NCI-H1417 treated with DMSO at 0.1 percent for 48 hours (cell line): Measurements from ENCODE around the gene ZFTA.
A peak's percentile ranks its signal among the peaks of the same experiment; 100 is the strongest.
"Not testable (repeated sequence)": the region's sequence is repeated elsewhere in the genome, so short reads cannot be mapped to it uniquely, and the experiment has no call there.

Experiments
- DNase-seq: peaks from one replicate; lab custom pipeline; 2025; lab: John Stamatoyannopoulos, UW

ZFTA gene

GRCh38 chr11:63775191-63775590 lies 6.6 kb upstream of the ZFTA start:
- no peak for DNase-seq

GRCh38 chr11:63771741-63772318 lies 3.3 kb upstream of the ZFTA start:
- DNase-seq, result not testable (repeated sequence)

GRCh38 chr11:63770763-63771162 lies 2.2 kb upstream of the ZFTA start:
- DNase-seq, result no peak

- peak; percentile 68 for DNase-seq
Measured at GRCh38 chr11:63769714-63770455, 1.3 kb upstream of the ZFTA start.

DNA sequence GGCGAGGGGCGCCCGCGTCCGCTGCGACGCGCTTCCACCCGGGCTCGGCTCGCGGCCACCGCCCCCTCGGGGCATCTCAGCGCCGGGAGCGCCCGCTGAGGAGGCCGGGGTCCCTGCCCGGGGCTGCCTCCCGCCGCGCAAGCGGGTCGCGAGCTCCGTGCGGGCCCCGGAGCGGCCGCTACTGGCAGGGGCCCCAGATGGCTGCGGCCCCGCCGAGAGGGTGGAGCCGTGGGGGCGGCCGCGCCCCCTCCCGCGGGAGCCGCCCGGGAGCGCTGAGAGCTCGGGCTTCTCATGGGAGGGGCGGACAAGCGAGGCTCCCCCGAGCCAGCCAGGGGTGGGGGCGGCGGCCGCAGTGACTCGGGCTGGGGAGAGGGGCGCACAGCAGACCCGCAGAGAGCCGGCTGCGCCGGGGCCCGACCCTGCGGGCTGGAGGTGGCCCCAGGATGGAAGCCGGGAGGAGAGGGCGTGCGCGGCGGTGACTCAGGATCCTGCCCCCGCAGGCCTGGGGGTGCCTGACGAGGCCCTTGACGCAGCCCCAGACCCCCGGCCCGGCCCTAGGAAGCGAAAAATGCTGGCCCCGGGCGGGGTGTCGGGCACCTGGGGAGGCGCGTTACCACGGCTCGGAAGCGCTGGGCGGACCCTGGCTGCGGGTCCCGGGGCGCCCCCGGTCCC lies 603 bp upstream of the ZFTA start:
- no peak for DNase-seq

- no peak for DNase-seq
Measured at GRCh38 chr11:63767565-63768236, 874 bp downstream of the ZFTA start.

DNA sequence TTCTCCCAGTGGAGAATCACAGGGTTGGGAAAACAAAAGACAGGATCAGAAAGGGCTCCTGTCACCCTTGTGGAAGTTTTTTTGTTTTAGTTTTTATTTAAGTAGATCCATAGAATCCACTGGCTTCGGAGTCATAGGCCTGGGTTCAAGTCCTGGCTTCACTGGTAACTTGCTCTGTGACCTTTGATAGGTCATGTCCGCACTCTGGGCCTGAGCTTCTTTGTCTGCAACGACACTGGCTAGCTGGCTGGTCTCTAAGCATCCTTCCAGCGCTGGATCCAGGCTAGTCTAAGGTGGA lies 1.4 kb downstream of the ZFTA start:
- DNase-seq, result no peak

DNA sequence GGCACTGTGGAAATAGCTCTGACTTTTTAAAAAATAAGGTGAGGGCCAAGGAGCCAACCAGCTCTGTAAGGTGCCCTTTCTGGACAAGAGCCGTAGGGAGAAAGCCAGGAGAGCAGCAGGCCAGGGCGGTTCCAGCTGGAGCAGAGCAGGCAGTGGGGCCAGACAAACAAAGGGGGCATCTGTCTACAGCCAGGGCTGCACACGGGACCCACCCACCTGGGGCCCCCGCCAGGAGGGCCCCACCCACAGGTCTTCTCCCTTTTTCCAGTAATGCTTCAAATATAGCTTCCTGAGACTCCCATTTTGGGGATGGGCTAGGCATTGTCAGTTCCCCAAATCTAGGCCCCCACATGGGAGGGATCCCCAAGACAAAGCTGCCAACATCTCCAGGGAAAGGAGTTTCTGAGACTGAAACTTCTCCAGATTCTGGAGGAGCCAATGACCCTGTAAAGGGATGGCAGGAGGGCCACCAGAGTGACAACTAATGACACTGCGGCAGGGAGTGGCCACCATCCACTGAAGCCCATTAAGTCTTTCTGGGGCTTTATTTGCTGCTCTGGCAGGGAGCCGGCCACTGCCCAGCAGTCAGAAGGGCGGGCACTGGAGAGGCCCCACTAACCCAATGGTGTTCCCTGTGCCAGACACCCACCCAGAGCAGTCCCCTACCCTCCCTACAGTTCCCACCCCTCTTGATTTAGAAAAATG lies 1.9 kb downstream of the ZFTA start:
- no peak for DNase-seq

DNA sequence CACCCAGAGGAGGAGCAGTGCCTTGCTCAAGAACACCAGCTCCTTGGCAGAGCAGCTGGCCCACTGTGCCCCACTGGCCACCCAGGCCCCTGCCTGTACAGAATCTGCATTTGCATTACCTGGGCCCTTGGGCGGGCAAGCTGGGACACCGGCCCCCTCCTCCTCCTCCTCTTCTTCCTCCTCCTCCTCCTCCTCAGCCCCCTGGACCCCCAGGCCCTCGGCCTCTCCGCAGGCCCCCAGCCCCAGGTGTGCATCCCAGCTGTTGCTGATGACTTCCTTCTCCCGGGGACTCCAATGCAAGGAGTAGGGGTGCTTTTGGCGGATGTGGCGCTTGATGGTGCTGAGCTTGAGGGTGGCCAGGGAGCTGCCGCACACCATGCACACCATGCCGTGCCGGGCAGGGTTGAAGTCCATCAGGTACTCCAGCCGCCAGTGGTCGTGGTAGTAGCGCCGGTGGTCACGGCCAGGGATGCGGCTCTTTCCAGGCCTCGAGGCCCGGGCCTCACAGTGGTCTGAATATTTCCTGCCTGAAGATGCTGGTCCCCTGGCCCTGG lies 2.8 kb downstream of the ZFTA start:
- no peak for DNase-seq

DNA sequence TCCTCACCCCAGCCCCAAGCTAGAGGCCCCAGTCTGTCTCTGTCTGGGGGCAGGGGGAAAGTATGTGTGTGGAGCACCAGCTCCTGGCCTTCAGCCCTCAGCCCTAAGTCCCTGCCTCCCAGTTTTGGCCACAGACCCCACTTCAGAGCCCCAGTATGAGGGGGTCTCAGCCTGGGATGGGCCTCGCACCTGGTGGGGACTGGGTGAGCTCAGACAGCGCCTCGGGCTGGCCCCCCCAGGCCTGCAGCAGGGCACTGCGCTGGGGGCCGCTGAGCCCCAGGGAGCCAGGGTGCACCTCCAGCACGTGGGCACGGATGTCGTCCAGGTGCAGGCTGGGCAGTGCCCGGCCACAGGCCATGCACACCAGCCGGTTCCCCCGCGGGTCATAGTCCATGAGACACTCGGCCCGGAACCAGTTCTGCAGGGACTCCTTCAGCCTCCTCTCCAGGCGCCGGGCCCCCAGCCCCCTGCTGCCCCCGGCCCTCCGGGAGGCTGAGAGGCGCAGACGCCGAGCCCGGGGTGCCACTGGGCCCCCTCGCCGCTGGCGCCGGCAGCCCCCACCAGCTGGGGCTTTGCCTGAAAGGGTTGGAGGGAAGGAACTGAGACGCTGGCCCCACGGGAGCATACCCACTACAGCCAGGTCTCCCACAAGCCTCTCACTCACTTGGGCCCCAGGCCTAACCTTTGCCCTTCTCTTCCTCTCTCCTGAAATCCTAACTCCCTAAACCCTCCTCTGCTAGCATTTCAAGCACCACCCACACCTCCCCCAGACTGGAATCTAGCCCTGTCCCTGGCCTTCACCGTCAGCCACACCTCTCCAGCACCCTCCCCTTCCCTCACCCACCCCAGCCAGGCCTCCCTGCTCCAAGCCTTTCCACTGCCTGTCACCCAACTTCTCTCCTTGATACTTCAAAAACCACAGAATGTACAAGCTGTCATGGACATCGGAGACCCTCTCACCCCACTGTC lies 3.6 kb downstream of the ZFTA start:
- no peak for DNase-seq

GRCh38 chr11:63764340-63764678 lies 4.3 kb downstream of the ZFTA start:
- no peak for DNase-seq

- no peak for DNase-seq
Measured at GRCh38 chr11:63763496-63764339, 4.9 kb downstream of the ZFTA start.

DNA sequence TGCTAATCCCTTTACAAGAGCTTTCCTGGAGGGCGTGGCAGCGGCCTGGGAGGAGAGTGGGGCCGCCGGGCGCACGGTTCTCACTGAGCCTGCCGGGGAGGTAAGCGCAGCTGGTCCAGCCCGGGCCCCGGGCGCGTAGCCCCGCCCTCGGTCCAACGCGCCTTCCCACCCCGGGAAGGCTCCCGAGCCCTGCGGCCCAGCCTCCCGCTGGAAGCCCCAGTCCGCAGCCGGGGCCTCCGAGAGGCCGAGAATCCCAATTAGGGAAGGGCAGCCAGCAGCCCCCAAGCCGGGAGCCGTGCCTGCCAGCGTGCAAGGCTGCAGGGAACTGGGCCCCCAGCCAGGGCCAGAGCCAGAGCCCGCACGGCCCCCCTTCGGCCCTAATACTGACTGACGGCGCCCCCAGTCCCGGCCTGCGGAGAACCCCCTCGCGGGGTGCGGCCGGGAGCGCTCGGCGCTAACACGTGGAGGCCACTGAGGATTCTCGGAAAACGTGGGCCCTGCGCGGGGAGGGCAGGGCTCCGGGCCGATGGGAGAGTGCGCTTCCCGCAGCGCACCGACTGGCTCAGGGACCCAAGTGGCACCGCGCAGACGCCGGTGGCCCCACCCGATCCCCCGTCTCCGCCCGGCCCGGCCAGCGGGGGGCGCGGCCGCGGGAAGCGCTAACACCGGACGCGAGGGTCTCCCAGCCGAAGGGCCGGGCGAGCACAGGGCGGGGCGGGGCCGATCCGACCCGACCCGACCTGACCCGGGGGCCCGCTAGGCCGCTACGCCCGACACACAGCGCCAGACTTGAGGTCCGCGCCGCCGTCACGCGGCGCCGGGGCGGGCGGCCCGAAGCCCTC lies 5.7 kb downstream of the ZFTA start:
- no peak for DNase-seq

DNA sequence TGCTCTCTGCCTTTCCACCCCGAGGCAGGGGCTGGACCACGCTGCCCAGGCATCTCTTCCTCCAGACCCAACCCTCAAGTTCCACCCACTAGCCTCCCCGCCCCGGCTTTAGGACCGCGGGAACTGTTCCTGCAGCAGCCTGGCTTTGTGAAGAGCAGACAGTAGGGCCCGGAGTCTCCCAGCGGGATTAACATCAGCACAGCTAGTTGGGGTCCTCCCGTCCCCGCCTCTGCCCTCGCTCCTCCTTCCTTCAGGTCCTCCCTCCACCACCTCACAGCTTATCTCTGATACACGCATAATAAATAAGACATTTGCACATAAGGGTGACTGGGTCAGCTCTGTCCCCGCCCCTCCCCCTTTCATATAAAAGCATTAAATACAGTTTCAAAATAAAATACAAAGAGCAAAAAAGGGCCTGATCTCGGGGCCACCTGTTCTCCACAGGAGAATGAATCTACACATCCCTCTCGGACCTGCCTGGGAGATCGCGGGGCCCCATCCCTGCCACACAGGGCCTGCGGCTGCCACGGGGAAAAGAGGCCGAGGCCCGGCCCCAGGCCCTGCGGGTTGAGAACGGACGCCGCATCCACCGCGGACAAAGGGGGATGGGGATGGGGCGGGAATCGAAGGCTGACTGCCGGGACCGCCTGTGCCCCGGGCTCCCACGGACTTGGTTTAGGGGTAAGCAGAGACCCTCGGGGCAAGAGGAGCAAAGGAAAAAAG lies 6.5 kb downstream of the ZFTA start:
- DNase-seq, result no peak

DNA sequence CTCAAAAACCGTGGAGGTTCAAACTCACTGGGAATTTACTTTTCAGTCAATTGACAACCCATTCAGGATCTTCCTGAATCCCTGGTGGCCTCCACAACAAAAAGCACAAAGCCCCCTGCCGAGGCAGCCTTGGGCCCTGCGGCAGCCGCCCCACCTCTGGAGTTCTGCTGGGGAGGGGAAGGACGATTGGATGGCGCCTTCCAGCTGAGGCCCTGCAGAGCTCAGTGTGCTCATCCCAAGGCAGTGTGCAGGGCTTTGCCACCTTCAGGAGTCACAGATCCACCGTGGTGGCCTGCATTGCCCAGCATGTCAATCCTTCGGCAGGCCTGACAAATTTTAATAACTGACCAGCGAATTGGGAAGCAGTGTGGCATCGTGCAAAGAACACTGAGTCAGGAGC lies 7.4 kb downstream of the ZFTA start:
- no peak for DNase-seq

DNA sequence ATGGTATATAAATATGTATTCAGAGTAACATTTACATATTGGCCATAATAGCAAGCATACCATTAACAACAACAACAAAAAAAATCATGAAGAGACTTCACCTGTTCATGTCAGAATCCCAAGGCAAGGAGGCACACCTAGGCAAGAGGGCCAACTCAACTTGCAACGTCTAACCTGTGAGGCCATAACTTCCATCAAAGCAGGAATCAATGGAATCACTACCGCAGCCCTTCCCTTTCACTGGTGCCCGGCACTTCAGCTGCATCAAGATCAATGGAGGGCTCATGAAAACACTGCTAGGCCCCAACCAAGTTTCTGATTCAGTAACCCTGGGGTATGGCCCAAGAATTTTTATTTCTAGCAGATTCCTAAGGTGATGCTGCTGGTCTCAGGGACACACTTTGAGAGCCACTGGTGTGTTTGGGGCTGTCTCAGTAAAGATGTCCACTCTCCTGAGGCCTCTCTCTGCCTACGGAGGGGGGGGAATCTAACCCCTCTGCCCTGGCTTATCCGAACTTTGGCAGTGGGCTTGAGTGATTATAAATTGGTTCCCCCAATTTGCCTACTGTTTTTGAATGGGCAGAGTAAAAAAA lies 8.0 kb downstream of the ZFTA start:
- no peak for DNase-seq

GRCh38 chr11:63756919-63757761 lies 11.4 kb downstream of the ZFTA start:
- DNase-seq, result no peak
